Testis (tissue), 2 donors: ENCODE data around the gene GINS2.

Experiments
- CTCF ChIP-seq, 3 experiments: fragments of 450-650 bp in 2 of 3; fragments of 200-600 bp in 1 of 3; sonication (generic) in 1 of 3; IDR thresholded peaks; one replicate each; pipeline ENCODE4 v1.5.1; 2016 to 2019; ENCODE audit warnings: antibody characterized with exemption in 3 of 3, mild to moderate bottlenecking in 2 of 3, moderate library complexity in 1 of 3
- POLR2A ChIP-seq: fragments of 450-650 bp; IDR thresholded peaks from one replicate; pipeline ENCODE4 v1.6.1; 2017; ENCODE audit warnings: antibody characterized with exemption, mild to moderate bottlenecking, moderate library complexity

GRCh38 chr16:85636234-85636812 is 52.4 kb downstream of the GINS2 start:
- TF ChIP-seq CTCF (IDR thresholded peaks at IDR 0.05) = no peak
- no peak for TF ChIP-seq POLR2A
